SH-SY5Y (cell line): Measurements from ENCODE around the gene ITSN1.

Experiments used
- GATA2 ChIP-seq: IDR thresholded peaks from 2 replicates; pipeline ENCODE4 v1.6.1; 2011; ENCODE audit warnings: mild to moderate bottlenecking, low read depth, low read length
- GATA3 ChIP-seq: IDR thresholded peaks from 2 replicates; pipeline ENCODE4 v1.6.1; 2011; ENCODE audit warnings: low read depth, mild to moderate bottlenecking, low read length, moderate library complexity

GRCh38 chr21:33794596-33794995 is 152.3 kb downstream of the ITSN1 start:
- no peak for TF ChIP-seq GATA3
- no peak for TF ChIP-seq GATA2
